HK-2 (cell line): ENCODE results near the gene FNDC8.
"Not testable (repeated sequence)": the region's sequence is repeated elsewhere in the genome, so short reads cannot be mapped to it uniquely, and the experiment has no call there.

Experiments
- DNase-seq: peaks from one replicate; pipeline ENCODE4 v3.0.0-alpha.2; 2018; ENCODE audit not compliant: unreplicated experiment

Gene FNDC8

DNA sequence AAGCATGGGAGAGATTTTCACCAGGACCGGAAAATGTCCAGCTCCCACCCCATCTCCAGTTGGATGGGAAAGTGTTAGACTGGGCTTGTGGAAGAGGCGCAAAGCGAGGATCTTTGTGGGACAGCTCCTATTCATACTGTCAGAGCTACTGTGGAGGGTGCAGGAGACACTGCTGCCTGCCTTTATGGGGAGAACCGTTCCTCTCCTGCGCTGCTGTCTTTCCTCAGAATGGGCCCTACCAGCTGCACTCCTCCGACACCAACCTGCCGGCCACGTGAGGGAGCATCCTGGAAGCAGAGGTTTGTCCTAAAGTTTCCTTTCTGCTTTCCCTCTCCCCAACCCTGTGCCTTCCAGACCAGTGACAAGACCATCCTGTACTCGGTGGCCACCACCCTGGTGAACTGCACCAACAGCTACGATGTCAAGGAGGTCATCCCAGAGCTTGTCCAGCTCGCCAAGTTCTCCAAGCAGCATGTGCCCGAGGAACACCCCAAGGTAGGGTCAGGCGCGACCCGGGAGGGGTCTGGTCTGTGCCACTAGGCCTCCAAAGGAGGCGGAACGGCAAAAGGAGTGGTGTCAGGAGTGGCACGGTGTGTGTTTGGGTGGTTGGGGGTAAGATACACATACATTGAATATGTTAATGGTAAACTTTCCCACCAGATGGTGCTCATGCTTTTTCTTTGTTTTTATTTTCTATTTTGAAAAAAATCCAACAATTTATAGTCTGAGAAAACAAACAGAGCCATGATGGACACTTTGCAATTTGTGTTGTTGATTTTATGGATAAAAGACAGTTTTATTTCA lies 49.8 kb downstream of the FNDC8 start:
- no peak for DNase-seq

GRCh38 chr17:35171834-35172233 lies 50.4 kb downstream of the FNDC8 start:
- DNase-seq: no peak

DNA sequence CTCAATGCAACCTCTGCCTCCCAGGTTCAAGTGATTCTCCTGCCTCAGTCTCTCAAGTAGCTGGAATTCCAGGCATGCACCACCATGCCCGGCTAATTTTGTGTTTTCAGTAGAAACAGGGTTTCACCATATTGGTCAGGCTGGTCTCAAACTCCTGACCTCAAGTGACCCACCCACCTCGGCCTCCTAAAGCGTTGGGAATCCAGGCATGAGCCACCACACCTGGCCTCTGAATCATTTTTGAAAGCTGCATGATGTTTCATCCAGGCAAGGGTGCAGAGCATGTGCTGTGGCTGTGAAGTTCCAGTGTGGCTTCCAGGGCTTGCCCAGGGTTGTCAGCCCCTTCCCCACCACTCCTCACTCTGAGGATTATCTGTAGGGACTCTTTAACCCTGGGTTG lies 50.9 kb downstream of the FNDC8 start:
- DNase-seq: not testable (repeated sequence)

DNA sequence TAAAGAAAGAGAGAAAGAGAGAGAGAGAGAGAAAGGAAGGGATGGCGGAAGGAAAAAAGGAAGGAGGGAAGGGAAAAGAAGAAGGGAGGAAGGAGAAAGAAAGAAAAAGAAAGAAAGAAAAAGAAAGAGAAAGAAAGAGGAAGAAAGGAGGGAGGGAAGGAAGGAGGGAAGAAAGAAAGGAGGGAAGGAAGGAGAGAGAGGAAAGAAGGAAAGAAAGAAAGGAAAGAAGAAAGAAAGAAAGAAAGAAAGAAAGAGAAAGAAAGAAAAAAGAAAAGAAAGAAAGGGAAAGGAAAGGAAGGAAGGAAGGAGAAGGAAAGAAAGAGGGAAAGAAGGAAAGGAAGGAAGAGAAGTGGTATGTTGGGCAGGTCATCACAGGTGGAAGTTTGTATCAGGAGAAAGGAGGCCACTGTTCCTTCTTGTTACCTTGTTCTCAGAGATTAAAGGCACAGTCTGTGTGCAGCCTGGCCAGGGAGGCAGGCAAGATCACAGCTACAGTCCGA lies 53.5 kb downstream of the FNDC8 start:
- no peak for DNase-seq

DNA sequence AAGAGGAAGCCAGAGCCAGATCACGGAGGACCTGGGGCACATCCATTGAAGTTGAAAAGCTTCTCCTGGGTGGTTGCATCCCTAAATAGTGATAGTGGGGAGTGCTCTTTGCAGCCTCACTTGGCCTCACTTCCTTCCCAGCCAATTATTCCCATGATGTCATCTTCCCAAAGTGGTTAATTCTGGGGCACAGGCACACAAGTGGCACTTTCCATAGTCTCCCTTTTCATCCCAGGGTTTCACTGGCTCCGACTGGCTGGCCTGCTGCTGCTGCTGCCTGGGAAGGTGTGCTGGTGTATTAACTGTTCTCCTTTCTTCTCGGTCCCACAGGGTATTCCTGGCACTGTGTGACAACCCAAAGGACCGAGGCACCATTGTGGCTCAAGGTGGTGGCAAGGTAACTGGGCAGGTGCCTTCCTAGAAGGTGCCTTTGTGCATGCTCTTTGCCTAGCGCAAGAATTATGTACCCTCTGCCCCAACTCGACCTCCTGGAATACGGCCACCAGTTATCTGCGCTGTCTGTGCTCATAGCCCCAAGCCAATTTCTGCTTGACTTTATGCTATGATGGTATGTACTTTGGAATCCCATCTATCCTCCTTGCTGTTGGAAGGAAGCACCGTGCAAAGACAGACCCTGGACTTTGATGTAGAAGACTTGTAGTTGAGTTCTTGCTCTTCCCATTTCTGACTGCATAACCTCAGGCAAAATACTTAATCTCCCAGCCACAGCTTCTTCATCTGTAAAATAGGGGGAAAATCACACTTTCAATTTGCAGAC lies 54.4 kb downstream of the FNDC8 start:
- DNase-seq: no peak

- no peak for DNase-seq
These were observed 55.5 kb downstream of the FNDC8 start for GRCh38 chr17:35176897-35177296.

GRCh38 chr17:35179379-35179778 lies 58.0 kb downstream of the FNDC8 start:
- not testable (repeated sequence) for DNase-seq
